Measurements from ENCODE around the gene USP20. TPM values are rescaled to one million over a fixed set of nuclear protein-coding genes. Genes with fewer than 3 reads are reported as not detected.

The USP20 gene
- total and polyA plus RNA-seq, 10 of the 15 experiments (the other 5 are each of a cell fraction or from before 2014, with no cell fraction given), result 0.66 to 23.3 (median 11.0) TPM

DNA sequence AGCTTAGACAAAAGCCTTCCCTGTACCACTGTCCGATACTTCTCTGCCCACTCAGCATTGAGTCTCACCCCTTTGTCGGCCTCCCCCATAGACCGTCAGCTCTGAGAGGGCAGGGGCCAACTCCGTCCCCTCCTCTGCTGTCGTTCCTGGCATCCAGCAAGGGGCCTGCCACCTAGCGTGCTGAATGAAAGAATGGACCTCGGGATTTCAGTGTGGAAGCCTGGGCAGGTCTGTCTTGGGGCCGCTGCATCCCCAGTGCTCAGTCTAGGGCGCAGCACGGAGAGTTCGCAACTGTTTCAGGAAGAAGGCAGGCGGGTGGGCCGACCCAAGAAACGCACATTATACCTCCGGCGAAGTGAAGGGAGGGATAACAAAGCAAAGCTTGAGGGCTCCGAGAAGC lies 33.8 kb upstream of the USP20 start:
- no peak for FAIRE-seq
- H3K27me3 ChIP-seq (replicated peaks in 1 of 2; ENCODE audit: control insufficient read depth in 2 of 2, insufficient read depth in 2 of 2, low read length in 1 of 2), result no peaks in the 10 kb centered on the region
- no peaks in the 10 kb centered on the region for H3K9me3 ChIP-seq (replicated peaks; ENCODE audit: control insufficient read depth, insufficient read depth, low read length)
- in situ Hi-C loops (cut with MboI), result no loop called here
- ATAC-seq, result no peak
- H3K79me2 ChIP-seq (ENCODE audit: control insufficient read depth, insufficient read depth, low read length), result peaks cover 12% of the 10 kb centered on the region
- no peak for DNase-seq (ENCODE audit: low read depth, low spot score)
- no peak overlapping the region for H3K27ac ChIP-seq (ENCODE audit: control insufficient read depth, insufficient read depth)
- intact Hi-C loops (cut with micrococcal nuclease; ENCODE audit: unreplicated experiment), result no loop called here
- TF ChIP-seq FOXM1 (IDR thresholded peaks at IDR 0.05; ENCODE audit: low read depth, low read length) (no peak), SMAD1 (IDR thresholded peaks at IDR 0.05; ENCODE audit: low read depth, partially characterized antibody) (no peak), NFYB (IDR thresholded peaks at IDR 0.05; ENCODE audit: insufficient read depth, low read depth, low read length) (no peak), PAX8 (IDR thresholded peaks at IDR 0.05) (no peak), HDAC2 (IDR thresholded peaks at IDR 0.05) (no peak)
- POLR2A ChIA-PET, result interaction anchor here (0.6 to 1.1 kb wide), 2 partner anchors 106 to 222 kb away, joined by 3 read pairs; no protein-coding TSS in a partner anchor
- no peaks in the 10 kb centered on the region for H3K36me3 ChIP-seq (ENCODE audit: control insufficient read depth in 2 of 2, insufficient read depth in 2 of 2, low read length in 1 of 2)
- H3K9ac ChIP-seq (ENCODE audit: control insufficient read depth, insufficient read depth, low read length), result no peak overlapping the region
- no peaks in the 10 kb centered on the region for H4K20me1 ChIP-seq (ENCODE audit: control insufficient read depth, insufficient read depth)
- H3K4me2 ChIP-seq (ENCODE audit: control insufficient read depth, insufficient read depth), result no peak overlapping the region
- H3K4me3 ChIP-seq, result no peak overlapping the region
- RAD21 ChIA-PET (ENCODE audit: unreplicated experiment), result interaction anchor here (0.6 kb wide), 1 partner anchor 75 kb away, joined by 3 read pairs; no protein-coding TSS in a partner anchor
- WGBS (ENCODE audit: insufficient coverage, insufficient replicate concordance, low lambda C conversion rate, missing lambda C conversion rate), result 73% methylated on average over 17 of the region's 17 CpGs
- no peak overlapping the region for H2AFZ ChIP-seq (ENCODE audit: control insufficient read depth, low read depth, low read length)
- SMC1A ChIA-PET (ENCODE audit: uncharacterized antibody, unreplicated experiment), result interaction anchor here (0.6 kb wide), 1 partner anchor 36 kb away, joined by 3 read pairs; no protein-coding TSS in a partner anchor
- 0 out of 2 replicates have a peak, but pooled peaks cover 3% of the 10 kb centered on the region for H3K4me1 ChIP-seq (ENCODE audit: control insufficient read depth, insufficient read depth, low read length)
- BruUV-seq (replicated peaks), result no TSS peak
- CTCF ChIA-PET, result no interaction called here

DNA sequence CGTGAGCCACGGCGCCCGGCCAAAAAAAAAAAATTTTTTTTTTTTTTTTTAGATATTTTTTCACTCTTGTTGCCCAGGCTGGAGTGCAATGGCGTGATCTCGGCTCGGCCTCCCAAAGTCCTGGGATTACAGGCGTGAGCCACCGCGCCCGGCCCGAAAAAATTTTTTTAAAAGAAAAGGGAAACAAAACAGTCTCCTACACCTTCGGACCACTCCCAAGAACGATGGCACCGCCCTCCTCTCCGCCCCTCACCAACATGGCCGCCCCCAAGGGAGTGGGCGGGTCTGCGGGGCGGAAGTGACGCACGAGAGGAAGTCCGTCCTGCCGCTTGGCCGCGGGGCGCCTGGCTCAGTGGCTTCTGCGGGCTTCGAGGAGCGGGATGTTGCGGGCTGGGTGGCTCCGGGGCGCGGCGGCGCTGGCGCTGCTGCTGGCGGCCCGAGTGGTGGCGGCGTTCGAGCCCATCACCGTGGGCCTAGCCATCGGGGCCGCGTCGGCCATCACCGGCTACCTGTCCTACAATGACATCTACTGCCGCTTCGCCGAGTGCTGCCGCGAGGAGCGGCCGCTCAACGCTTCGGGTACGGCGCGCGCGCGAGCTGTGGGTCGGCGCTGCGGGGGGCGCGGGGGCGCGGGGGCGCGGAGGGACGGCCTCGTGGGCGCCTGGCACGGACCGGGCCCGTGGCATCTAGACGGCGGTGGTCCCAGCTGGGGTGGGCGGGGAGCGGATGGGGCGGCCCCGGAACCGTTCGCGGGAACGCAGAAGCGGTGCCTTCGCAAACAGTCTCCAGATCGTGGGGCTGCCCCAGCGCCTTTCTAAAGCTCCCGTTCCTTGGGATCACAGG lies 32.2 kb upstream of the USP20 start, which contains the start of gene TOR1B:
TOR1B (plus strand) TSS at position 352 of the 843 bp plus-strand sequence; CDS start at position 381, 29 bp downstream.
- peaks cover 12% of the 10 kb centered on the region for H3K79me2 ChIP-seq (ENCODE audit: control insufficient read depth, insufficient read depth, low read length)
- H3K36me3 ChIP-seq (ENCODE audit: control insufficient read depth in 2 of 2, insufficient read depth in 2 of 2, low read length in 1 of 2), result peaks cover 0 to 6% of the 10 kb centered on the region in 2 experiments; a peak in 1 of 4 replicates
- H3K4me1 ChIP-seq (ENCODE audit: control insufficient read depth, insufficient read depth, low read length), result 0 out of 2 replicates have a peak, but pooled peaks cover 3% of the 10 kb centered on the region
- ChIA-PET CTCF (interaction anchor here (0.6 to 1.5 kb wide), 4 partner anchors 13 to 178 kb away, joined by 3 to 5 read pairs (median 4); no protein-coding TSS in a partner anchor), SMC1A (ENCODE audit: uncharacterized antibody, unreplicated experiment) (interaction anchor here (0.5 to 0.6 kb wide), 2 partner anchors 439 to 835 kb away, joined by 3 read pairs; no protein-coding TSS in a partner anchor), POLR2A (interaction anchor here (0.6 to 1.1 kb wide), 4 partner anchors 18 to 220 kb away, joined by 3 read pairs; no protein-coding TSS in a partner anchor), RAD21 (ENCODE audit: unreplicated experiment) (interaction anchor here (0.6 kb wide), 2 partner anchors 15 to 65 kb away, joined by 3 read pairs; no protein-coding TSS in a partner anchor)
- H3K27ac ChIP-seq (ENCODE audit: control insufficient read depth, insufficient read depth), result peak within 1 kb of the TSS; percentile 30
- H3K9ac ChIP-seq (ENCODE audit: control insufficient read depth, insufficient read depth, low read length), result peak within 1 kb of the TSS; percentile 77
- no peaks in the 10 kb centered on the region for H3K27me3 ChIP-seq (replicated peaks in 1 of 2; ENCODE audit: control insufficient read depth in 2 of 2, insufficient read depth in 2 of 2, low read length in 1 of 2)
- H3K4me2 ChIP-seq (ENCODE audit: control insufficient read depth, insufficient read depth), result peak within 1 kb of the TSS; percentile 79
- DNase-seq (ENCODE audit: low read depth, low spot score) (peak; percentile 80), FAIRE-seq (peak; percentile 99), ATAC-seq (peak; percentile 97)
- BruUV-seq (replicated peaks), result no TSS peak
- in situ Hi-C loops (cut with MboI), result no loop called here
- no peaks in the 10 kb centered on the region for H3K9me3 ChIP-seq (replicated peaks; ENCODE audit: control insufficient read depth, insufficient read depth, low read length)
- WGBS (ENCODE audit: insufficient coverage, insufficient replicate concordance, low lambda C conversion rate, missing lambda C conversion rate), result under 1% methylated on average over 79 of the region's 93 CpGs
- peak within 1 kb of the TSS; percentile 73 for H2AFZ ChIP-seq (ENCODE audit: control insufficient read depth, low read depth, low read length)
- H4K20me1 ChIP-seq (ENCODE audit: control insufficient read depth, insufficient read depth), result no peaks in the 10 kb centered on the region
- peak within 1 kb of the TSS; percentile 77 for H3K4me3 ChIP-seq
- intact Hi-C loops (cut with micrococcal nuclease; ENCODE audit: unreplicated experiment), result no loop called here
- TF ChIP-seq, protein P1, sequence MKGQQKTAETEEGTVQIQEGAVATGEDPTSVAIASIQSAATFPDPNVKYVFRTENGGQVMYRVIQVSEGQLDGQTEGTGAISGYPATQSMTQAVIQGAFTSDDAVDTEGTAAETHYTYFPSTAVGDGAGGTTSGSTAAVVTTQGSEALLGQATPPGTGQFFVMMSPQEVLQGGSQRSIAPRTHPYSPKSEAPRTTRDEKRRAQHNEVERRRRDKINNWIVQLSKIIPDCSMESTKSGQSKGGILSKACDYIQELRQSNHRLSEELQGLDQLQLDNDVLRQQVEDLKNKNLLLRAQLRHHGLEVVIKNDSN (IDR thresholded peaks at IDR 0.05; ENCODE audit: borderline replicate concordance, extremely low read length, insufficient read depth, low read depth, low read length), result no peak
- TF ChIP-seq KAT2A (conservative IDR thresholded peaks at IDR 0.05; ENCODE audit: control insufficient read depth, low read depth, low read length) (no peak), NRF1 (conservative IDR thresholded peaks at IDR 0.05; ENCODE audit: low read depth, low read length) (no peak), ZNF274 (IDR thresholded peaks at IDR 0.05; ENCODE audit: insufficient read depth, insufficient read length) (no peak), WRNIP1 (IDR thresholded peaks at IDR 0.05; ENCODE audit: borderline replicate concordance, low read depth, low read length) (no peak), KLF5 (IDR thresholded peaks at IDR 0.05; ENCODE audit: partially characterized antibody) (no peak)
- TF ChIP-seq, protein P2, sequence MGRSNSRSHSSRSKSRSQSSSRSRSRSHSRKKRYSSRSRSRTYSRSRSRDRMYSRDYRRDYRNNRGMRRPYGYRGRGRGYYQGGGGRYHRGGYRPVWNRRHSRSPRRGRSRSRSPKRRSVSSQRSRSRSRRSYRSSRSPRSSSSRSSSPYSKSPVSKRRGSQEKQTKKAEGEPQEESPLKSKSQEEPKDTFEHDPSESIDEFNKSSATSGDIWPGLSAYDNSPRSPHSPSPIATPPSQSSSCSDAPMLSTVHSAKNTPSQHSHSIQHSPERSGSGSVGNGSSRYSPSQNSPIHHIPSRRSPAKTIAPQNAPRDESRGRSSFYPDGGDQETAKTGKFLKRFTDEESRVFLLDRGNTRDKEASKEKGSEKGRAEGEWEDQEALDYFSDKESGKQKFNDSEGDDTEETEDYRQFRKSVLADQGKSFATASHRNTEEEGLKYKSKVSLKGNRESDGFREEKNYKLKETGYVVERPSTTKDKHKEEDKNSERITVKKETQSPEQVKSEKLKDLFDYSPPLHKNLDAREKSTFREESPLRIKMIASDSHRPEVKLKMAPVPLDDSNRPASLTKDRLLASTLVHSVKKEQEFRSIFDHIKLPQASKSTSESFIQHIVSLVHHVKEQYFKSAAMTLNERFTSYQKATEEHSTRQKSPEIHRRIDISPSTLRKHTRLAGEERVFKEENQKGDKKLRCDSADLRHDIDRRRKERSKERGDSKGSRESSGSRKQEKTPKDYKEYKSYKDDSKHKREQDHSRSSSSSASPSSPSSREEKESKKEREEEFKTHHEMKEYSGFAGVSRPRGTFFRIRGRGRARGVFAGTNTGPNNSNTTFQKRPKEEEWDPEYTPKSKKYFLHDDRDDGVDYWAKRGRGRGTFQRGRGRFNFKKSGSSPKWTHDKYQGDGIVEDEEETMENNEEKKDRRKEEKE (IDR thresholded peaks at IDR 0.05), result no peak
